Measurements from ENCODE around the gene ENTPD2.
"Not testable (repeated sequence)": the region's sequence is repeated elsewhere in the genome, so short reads cannot be mapped to it uniquely, and the experiment has no call there.

Gene ENTPD2

DNA sequence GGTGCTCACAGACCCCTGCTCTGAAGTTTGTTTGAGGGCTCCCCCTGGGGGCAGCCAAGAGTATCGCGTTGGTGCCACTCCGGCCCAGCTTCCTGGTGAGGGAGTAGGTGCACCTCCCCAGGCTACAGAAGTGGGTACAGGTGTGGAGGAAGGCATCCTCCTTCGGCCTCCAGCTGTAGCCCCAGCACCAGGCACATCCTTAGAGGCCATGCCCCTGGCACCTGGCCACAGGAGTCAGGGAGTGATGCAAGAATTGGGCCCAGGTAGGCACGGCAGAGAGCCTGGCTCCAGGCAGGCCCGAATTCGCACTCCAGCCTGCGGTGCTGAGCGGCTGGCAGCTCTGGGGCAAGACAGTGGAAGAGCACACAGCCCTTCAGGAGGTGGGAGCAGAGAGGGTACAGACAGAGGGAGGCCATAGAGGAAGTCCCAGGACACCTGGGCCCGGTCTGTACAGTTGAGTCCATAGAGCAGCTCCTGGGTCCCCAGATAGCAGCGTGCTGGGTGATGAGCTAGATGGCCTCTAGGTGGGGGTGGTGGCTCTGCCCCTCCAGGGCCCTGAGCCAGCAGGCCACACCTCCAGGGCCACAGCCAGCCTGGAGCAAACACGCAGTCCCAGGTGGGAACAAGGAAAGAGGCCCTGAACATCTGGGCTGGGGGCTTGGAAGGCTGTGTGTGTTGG lies 14.1 kb upstream of the ENTPD2 start:
- in situ Hi-C loops (cut with HindIII; ENCODE audit: low pct_ligation_motif_present, low pct_unique_long_range_greater_than_20kb, low sequenced_read_pairs) = no loop called here
- peak; percentile 78 for DNase-seq

DNA sequence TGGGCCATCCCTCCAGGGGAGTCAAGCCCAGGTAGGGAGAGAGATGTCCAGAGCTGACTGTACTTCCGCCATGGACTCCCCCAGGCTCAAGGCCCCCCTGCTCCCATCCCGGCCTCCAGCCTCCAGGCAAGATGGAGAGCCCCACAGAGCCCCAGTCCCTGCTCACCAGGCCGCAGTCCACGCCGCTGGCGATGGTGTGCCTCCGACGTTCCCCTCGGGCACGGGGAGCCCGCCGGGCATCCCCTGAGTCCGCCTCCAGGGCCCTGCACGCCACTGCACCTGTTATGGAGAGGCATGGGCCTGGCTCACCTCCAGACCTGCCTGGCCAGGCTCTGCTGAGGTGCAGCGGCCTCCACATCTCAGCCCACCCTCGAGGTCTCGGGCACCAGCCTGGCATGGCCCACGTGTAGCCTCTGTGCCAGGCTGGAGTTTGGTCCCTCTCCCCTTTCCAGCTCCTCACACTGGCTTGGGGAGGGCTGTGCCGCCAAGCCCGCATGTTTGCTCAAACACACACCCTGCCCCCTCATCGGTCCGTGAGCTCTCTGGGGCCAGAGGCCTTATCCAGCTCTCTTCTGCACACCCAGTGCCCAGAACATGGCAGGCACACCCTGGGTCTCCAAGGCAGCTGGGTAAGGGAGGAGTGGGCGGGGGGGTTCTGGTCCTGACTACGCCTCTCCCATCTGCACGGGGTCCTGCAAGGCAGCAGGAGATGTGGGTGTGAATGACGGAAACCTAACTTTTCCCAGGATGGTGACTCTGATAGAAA lies 12.4 kb upstream of the ENTPD2 start:
- DNase-seq = no peak
- in situ Hi-C loops (cut with HindIII; ENCODE audit: low pct_ligation_motif_present, low pct_unique_long_range_greater_than_20kb, low sequenced_read_pairs) = no loop called here

DNA sequence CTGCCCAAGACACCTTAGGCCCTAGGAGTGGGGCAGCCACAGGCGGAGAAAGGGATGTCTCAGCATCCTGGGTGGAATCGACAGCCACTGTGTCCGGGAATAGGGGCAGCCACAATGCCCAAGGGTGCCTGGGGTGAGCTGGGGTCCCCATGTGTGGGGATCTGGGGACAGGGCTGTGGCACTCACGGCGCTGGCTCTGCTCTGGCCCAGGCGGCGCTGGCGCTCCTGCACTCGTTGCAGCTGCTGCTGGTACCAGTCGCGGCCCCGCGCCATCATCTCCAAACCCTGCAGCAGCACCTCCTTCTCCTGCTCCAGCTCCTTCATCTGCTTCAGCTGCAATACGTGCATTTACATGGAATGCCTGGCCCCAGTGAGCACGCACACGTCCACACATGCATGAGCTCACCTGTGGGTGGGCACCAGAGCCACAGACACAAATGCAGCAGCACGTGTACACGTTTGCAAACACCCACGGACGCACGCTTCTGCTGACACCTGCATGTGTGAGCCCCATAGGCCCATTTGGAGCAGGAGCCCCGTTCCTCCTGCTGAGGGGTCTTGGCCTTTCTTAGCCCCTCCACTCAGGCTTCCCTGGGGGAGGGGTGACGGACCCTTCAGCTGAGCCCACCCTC lies 11.6 kb upstream of the ENTPD2 start:
- no peak for DNase-seq
- in situ Hi-C loops (cut with HindIII; ENCODE audit: low pct_ligation_motif_present, low pct_unique_long_range_greater_than_20kb, low sequenced_read_pairs) = no loop called here

DNA sequence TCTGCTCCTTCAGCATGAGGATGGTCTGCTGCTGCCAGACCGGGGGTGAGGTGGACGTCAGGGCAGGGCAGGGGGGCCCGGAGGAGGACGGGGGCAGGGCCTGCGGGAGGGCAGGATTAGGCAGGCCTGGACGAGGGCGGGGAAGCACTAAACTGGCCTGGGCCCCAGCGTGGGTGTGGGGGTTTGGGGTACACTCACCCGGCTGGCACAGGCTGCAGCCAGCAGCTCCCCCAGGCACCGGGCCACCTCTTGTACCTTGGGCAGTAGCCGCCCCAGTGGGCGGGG lies 11.0 kb upstream of the ENTPD2 start:
- no peak for DNase-seq
- in situ Hi-C loops (cut with HindIII; ENCODE audit: low pct_ligation_motif_present, low pct_unique_long_range_greater_than_20kb, low sequenced_read_pairs) = no loop called here

DNA sequence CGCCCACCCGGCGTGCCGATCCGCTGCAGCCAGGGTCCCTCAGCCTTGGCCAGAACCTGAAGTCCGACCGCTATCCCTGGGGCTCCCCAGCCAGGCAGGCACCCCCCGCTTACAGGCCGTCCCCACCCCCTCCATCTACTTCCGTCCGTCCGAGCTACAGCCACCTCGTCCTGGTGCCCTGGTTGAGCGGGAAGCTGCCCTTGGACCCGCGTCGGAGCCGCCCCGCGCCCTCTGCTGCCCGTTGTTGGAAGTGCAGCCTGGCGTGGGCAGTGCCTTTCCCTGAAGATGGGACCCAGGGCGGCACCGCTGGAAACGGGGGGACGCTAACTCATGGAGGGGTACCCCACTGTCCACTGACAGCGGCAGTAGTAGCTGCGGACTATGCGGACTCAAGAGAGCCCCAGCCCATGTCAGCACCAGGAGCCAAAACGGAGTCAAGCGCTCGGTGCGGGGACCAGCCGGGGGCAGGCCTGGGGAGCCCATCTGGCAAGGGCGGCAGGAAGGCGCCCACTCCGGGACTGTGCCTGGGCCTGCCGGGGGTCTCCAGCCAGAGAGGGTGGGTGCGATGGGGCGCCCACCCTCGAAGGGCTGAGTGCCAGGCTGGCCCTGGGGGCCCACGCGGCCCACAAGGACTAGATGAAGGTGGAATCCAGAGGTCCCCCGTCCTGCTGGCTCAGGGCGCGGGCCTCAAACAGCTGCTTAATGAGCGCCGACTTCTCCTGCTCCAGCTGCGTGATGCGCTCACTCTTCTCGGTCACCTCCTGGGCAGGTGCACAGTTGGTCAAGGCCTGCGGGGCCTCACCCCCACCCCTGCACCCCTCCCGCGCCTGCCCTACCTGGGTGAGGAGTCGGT lies 10.4 kb upstream of the ENTPD2 start:
- DNase-seq = peak; percentile 48
- in situ Hi-C loops (cut with HindIII; ENCODE audit: low pct_ligation_motif_present, low pct_unique_long_range_greater_than_20kb, low sequenced_read_pairs) = no loop called here

DNA sequence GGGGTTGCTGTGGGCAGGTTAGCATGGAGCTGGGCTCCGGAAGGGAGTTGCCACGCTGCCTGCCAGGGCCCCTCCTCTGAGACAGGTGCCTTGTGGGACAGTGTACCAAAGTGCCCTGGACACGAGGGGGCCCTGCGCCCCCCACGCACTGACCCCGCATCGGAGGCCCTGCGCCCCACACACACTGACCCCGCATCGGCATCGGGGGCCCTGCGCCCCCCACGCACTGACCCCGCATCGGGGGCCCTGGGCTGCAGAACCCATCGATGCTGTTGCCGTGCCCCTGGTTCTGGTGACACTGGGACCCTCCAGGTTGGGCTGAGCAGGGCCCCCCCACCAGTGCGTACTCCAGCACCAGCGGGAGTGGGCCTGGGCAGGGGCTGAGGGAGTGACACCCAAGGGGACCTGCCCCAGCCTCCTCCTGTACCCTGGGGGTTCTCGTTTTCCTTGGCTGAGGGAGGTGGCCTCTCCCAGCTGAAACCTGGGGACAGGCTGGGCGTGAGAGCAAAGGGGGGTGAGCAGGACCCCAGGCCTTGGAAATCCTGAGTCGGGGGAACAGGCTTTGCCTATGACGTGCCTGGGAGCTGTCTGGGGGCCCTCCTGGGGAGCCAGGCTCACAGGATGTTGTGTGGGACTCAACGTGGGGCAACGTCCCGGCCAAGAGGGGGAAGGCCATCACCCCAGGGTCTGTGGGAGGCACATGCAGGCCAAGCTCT lies 9.6 kb upstream of the ENTPD2 start:
- in situ Hi-C loops (cut with HindIII; ENCODE audit: low pct_ligation_motif_present, low pct_unique_long_range_greater_than_20kb, low sequenced_read_pairs) = no loop called here

DNA sequence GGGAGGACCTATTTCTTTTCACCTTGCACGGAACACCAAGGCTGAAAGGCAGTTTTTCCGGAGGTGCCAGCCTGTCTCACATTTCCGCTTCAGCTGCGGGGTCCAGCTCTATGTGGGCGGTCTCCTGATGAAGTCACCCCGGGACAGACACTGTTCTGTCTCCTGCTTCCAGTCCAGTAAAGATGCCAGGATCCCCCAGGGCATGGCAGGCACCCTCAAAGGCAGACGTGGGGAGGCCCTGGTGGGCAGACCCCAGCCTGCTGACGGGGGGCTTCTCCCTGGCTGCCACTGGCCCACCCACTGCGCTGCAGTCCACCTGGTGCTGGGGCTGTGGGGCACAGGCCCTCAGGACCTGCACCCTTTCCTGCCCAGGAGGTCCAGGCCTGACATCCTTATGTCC lies 8.9 kb upstream of the ENTPD2 start:
- DNase-seq; in situ Hi-C loops (cut with HindIII; ENCODE audit: low pct_ligation_motif_present, low pct_unique_long_range_greater_than_20kb, low sequenced_read_pairs): not testable (repeated sequence)

More for the DNA sequence above, 9.6 kb upstream of the ENTPD2 start:
- no peak for DNase-seq

DNA sequence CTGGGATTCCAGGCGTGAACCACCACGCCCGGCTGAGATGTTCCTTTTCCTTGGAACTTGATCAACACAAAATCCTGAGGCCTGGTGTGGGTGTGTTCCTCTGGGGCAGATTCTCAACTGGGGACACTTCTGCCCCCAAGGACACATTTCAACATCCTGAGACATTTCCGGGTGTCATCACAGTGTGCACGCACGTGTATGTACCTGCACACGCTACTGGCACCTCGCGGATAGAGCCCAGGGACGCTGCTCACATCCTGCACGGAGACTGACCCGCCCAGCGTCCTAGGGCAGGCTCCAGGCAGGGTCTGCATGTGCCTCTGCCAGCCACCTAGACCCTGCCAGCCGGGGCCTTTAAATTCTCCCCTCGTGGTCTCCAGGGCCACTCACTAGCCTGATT lies 8.5 kb upstream of the ENTPD2 start:
- in situ Hi-C loops (cut with HindIII; ENCODE audit: low pct_ligation_motif_present, low pct_unique_long_range_greater_than_20kb, low sequenced_read_pairs) = no loop called here
- DNase-seq = no peak

DNA sequence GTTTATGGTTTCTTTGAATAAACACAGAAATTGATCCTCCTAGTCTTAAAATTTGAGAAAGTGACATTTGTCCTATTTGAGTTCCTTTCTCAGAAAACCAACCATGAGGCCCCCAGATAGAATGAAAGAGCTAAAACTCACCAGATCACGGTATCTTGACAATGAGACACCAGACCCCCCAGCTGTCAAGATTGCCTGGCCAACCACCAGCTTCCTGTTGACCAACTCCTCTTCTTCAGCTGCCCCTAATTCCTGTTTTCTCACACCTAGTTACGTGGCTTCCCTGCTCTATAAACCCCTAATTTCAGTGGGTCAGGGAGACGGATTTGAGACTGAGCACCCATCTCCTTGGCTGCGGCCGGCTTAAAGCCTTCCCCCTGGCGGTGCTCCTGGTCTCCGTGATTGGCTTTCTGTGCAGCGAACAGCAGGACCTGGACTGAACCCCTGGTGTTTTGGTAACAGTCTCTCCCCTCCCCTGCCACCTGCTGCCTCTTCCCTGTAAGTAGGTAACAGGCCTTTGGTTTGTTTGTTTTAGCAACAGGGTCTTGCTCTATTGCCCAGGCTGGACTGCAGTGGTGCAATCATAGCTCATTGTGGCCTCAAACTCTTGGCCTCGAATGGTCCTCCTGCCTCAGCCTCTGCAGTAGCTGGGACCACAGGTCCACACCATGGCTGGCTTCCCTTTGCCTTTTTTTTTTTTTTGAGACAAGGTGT lies 4.8 kb upstream of the ENTPD2 start:
- in situ Hi-C loops (cut with HindIII; ENCODE audit: low pct_ligation_motif_present, low pct_unique_long_range_greater_than_20kb, low sequenced_read_pairs) = no loop called here
- no peak for DNase-seq

DNA sequence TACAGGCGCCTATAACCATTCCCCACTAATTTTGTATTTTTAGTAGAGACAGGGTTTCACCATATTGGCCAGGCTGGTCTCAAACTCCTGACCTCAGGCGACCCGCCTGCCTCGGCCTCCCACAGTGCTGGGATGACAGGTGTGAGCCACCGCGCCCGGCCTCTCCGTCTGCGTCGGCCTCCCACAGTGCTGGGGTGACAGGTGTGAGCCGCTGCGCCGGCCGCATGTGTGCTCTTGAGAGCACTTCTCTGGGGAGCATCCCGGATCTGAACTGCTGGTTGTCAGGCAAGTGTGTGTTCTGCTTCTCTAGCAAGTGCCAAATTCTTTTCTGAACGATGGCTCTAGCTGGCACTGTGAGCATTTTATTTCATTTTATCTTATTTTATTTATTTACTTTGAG lies 3.7 kb upstream of the ENTPD2 start:
- in situ Hi-C loops (cut with HindIII; ENCODE audit: low pct_ligation_motif_present, low pct_unique_long_range_greater_than_20kb, low sequenced_read_pairs) = no loop called here

DNA sequence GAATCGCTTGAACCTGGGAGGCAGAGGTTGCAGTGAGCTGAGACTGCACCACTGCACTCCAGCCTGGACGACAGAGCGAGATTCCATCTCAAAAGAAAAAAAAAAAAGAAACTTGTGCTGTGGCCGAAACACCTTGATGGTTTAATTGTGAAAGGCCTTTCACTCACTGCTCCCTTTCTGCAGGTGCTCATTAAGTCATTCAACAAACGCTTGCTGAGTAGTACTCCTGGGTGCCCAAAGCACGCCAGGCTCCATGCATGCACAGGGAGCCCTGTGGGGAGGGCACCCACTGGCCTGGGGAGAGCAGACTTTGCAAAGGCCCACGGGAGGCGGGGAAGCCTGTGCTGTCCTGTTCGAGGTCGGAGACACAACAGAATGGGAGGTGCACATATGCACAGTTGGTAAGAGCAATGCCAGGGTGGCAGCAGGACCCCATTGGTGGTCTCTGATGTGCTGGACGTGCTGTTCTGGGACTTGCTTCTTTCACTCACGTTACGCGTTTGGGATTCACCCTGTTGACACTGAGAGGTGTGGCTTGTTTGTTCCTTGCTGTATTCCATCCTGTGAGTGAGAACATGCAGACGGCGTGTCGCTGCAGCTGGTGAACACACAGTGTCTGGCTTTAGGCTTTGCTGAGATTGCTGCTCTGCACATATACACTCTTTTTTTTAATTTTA lies 3.0 kb upstream of the ENTPD2 start:
- in situ Hi-C loops (cut with HindIII; ENCODE audit: low pct_ligation_motif_present, low pct_unique_long_range_greater_than_20kb, low sequenced_read_pairs) = no loop called here
- DNase-seq = no peak

More for the DNA sequence above, 3.7 kb upstream of the ENTPD2 start:
- no peak for DNase-seq

DNA sequence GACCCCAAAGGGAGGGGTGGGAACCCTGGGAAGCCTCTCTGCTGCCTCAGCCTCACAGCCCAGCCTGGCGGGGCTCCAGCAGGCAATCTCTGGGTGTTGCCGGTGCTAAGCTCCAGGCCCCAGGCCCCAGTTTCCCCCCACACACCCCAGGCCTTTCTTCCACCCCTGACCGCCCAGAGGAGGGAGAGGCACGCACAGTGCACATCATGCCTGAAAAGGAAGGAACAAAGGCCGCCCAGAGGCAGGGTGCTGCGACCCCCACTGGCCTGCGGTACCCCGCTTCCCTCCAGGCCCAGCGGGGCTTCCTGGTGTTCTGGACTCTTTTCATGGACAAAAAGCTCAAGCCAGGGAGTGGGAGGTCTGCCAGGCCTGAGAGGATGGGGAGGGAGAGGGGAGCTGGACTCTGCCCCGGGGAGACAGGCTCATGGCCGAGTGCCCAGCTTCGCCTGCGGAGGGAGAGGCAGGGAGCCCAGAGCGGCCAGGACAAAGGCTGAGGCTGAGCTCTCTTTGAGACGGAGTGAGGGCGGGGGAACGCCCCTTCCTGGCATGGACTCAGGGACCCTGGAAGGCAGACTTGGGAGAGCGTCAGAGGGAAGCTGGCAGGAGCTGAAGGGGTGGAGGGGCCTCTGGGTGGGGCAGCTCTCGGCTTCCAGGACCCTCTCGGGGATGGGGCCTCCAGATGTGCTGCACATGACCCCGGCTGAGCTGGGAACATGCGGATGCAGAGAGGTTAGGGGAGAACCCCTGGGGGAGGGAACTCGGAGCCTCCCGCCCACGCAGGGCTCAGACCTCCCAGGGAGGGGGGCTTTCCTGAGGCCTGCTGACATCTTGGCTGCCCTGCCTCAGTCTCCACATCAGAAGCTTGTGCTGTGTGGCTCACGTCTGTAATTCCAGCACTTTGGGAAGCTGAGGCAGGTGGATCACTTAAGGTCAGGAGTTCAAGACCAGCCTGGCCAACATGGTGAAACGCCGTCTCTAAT lies 1.8 kb upstream of the ENTPD2 start:
- DNase-seq = peak; percentile 31
- in situ Hi-C loops (cut with HindIII; ENCODE audit: low pct_ligation_motif_present, low pct_unique_long_range_greater_than_20kb, low sequenced_read_pairs) = no loop called here

DNA sequence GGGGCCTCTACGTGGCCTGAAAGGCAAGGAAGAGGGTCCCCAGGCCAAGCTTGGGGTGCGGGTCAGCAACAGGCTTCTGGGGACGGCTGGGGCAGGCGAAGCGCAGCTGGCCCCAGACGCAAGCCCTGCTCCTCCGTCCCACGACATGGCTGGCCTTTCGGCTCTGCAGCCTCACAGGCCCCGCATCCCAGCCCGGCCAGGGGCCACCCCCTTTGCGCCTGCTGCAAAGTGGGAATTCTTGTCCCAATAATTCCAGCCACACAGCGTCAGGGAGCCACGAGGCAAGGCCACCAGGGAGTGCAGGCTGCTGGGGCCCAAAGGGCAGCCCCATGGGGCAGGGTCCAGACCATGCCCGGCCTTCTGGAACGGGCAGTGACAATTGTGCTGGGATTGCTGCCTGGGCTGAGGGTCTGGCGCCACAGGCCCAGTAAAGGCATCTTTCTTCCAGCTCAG lies 1.1 kb upstream of the ENTPD2 start:
- in situ Hi-C loops (cut with HindIII; ENCODE audit: low pct_ligation_motif_present, low pct_unique_long_range_greater_than_20kb, low sequenced_read_pairs) = no loop called here
- DNase-seq = no peak

DNA sequence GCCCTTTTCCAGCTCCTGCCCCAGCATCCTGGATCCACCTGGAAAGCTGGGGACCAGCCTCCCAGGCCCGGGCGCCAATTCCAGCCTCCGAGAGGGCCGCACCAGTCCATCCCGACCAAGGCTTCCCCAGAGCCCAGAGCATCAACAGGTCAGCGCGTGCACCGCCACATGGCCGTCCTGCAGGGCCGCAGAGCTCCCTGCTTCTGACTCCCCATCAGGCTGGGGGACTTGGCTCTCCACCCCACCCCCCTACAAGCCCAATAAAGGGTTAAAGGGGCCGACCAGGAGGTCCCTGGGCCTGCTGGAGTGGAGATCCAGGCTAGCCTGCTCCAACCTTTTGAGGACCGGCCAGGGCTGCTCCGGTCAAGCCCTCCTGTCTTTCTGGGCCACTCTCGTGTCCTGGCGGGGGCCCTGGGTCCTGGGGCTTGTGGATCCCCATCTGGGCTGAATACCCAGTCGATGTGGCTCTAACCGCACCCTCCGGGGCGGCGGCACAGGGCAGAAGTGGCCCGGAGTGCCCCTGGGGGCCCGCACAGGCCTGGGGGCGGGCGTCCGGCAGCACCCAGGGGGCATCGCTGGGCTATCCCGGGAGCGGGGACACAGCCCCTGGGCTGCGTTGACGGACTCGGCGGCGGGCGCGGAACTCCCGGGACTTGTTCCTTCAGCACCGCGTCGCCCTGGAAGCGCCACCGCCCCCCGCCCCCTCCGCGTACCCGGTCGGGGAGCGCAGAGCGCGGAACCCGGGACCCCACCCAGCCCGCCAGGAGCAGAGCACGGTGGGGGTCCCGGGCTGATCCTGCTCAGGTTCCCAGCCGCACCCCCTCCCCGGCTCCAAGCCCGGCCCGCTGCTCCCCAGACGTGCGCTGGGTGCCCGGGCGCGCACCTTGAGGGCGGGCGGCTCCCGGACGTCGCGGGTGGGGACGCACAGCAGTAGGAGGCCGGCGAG lies 590 bp downstream of the ENTPD2 start:
- in situ Hi-C loops (cut with HindIII; ENCODE audit: low pct_ligation_motif_present, low pct_unique_long_range_greater_than_20kb, low sequenced_read_pairs) = no loop called here
- DNase-seq = no peak

DNA sequence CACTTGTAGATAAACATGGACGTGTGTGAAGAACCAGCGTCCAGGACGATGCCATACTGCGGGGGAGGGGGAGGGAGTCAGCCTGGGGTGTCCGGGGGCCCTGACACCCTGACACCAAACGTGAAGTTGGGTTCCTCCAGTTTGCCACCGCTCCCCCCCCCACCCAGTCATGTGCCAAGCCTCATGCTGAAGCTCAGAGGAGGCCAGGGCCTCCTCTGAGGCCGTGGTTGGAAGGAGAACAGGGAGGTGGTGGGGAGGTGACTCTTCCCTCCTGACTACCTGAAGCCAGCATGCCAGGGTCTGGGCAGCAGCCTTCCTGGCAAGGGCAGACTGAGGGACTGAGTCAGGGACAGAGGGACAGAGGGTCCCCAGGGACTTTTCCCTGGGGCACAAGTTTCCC lies 1.6 kb downstream of the ENTPD2 start:
- in situ Hi-C loops (cut with HindIII; ENCODE audit: low pct_ligation_motif_present, low pct_unique_long_range_greater_than_20kb, low sequenced_read_pairs) = no loop called here
- no peak for DNase-seq

Data from ACHN (cell line).